Liver (tissue), 9 donors: Measurements from ENCODE around the gene TMPRSS6. TPM values are rescaled to one million over a fixed set of nuclear protein-coding genes. Genes with fewer than 3 reads are reported as not detected.

ENCODE experiments used
- DNase-seq: peaks from one replicate; pipeline ENCODE4 v3.0.0-alpha.2; 2017; ENCODE audit warnings: low spot score
- H3K27ac ChIP-seq, 2 donors: one replicate each; pipeline ENCODE4 v1.7.0; 2013; ENCODE audit warnings: inconsistent platforms in 2 of 2, low read length in 2 of 2, control low read depth in 1 of 2, low read depth in 1 of 2, mild to moderate bottlenecking in 1 of 2
- H3K27me3 ChIP-seq, 4 donors: one replicate each; pipeline versions ENCODE4 v1.6.1 to v1.7.0; 2013; ENCODE audit warnings: low read length in 3 of 4, inconsistent platforms in 1 of 4, mild to moderate bottlenecking in 1 of 4, moderate library complexity in 1 of 4; ENCODE audit not compliant: control insufficient read depth in 4 of 4, insufficient read depth in 4 of 4
- H3K36me3 ChIP-seq, 4 donors: one replicate each; pipeline versions ENCODE4 v1.6.1 to v1.7.0; 2013; ENCODE audit warnings: low read length in 3 of 4, mild to moderate bottlenecking in 3 of 4, low read depth in 1 of 4, moderate library complexity in 1 of 4; ENCODE audit not compliant: control insufficient read depth in 4 of 4, insufficient read depth in 3 of 4
- H3K4me1 ChIP-seq, 4 donors: one replicate each; pipeline versions ENCODE4 v1.6.1 to v1.7.0; 2013; ENCODE audit warnings: low read length in 3 of 4, mild to moderate bottlenecking in 3 of 4, moderate library complexity in 1 of 4; ENCODE audit not compliant: control insufficient read depth in 4 of 4, insufficient read depth in 4 of 4
- H3K4me3 ChIP-seq, 3 donors: one replicate each; pipeline versions ENCODE4 v1.6.1 to v1.7.0; 2013; ENCODE audit warnings: low read length in 3 of 3, control low read depth in 1 of 3, low read depth in 1 of 3, mild to moderate bottlenecking in 1 of 3
- H3K9ac ChIP-seq, 2 donors: one replicate each; pipeline ENCODE4 v1.7.0; 2013; ENCODE audit warnings: low read length in 2 of 2, mild to moderate bottlenecking in 2 of 2, moderate library complexity in 2 of 2, control low read depth in 1 of 2, low read depth in 1 of 2
- H3K9me3 ChIP-seq, 4 donors: one replicate each; pipeline versions ENCODE4 v1.6.1 to v1.7.0; 2013; ENCODE audit warnings: low read length in 3 of 4; ENCODE audit not compliant: control insufficient read depth in 4 of 4
- EGR1 ChIP-seq, 2 donors: IDR thresholded peaks; 2 replicates each; pipeline ENCODE4 v1.6.1; 2016 to 2018; ENCODE audit warnings: antibody characterized with exemption in 2 of 2, low read depth in 2 of 2
- FOXA2 ChIP-seq: IDR thresholded peaks from 2 replicates; pipeline ENCODE4 v1.6.1; 2016; ENCODE audit warnings: antibody characterized with exemption
- GABPA ChIP-seq, 2 donors: IDR thresholded peaks in 1 of 2; conservative IDR thresholded peaks in 1 of 2; 2 replicates each; pipeline ENCODE4 v1.6.1; 2016; ENCODE audit warnings: antibody characterized with exemption in 2 of 2, mild to moderate bottlenecking in 1 of 2, moderate library complexity in 1 of 2
- HNF4A ChIP-seq, 2 donors: conservative IDR thresholded peaks; 2 replicates each; pipeline ENCODE4 v1.6.1; 2016; ENCODE audit warnings: antibody characterized with exemption in 2 of 2, mild to moderate bottlenecking in 2 of 2
- JUND ChIP-seq, 2 donors: IDR thresholded peaks; 2 replicates each; pipeline ENCODE4 v1.6.1; 2016; ENCODE audit warnings: antibody characterized with exemption in 2 of 2
- RAD21 ChIP-seq, 2 donors: IDR thresholded peaks; 2 replicates each; pipeline ENCODE4 v1.6.1; 2016; ENCODE audit warnings: antibody characterized with exemption in 2 of 2, mild to moderate bottlenecking in 2 of 2
- SP1 ChIP-seq: IDR thresholded peaks from 2 replicates; pipeline ENCODE4 v1.6.1; 2018; ENCODE audit warnings: antibody characterized with exemption, mild to moderate bottlenecking
- TAF1 ChIP-seq: conservative IDR thresholded peaks from 2 replicates; pipeline ENCODE4 v1.6.1; 2016; ENCODE audit warnings: antibody characterized with exemption, mild to moderate bottlenecking
- YY1 ChIP-seq: IDR thresholded peaks from 2 replicates; pipeline ENCODE4 v1.6.1; 2016; ENCODE audit warnings: antibody characterized with exemption, mild to moderate bottlenecking
- WGBS: extraction: QIAGEN DNeasy Blood & Tissue Kit; methylation state at CpG from one replicate; pipeline ENCODE4 v1.1.7; 2013; 5-methylcytosine and 5-hydroxymethylcytosine counted together
- polyA plus RNA-seq, 2 donors: library from polyadenylated mRNA; stranded (reverse) in 1 of 2; unstranded in 1 of 2; fragments of 200-250 nt in 1 of 2; fragments of >200 nt in 1 of 2; fragmentation: Nextera tagmentation in 1 of 2; extraction: Ambion mirVana in 1 of 2; gene quantifications; one replicate each; pipeline versions ENCODE4 v1.2.1 to v1.2.3, GENCODE V29; 2013 to 2015
- total RNA-seq, 2 donors: library from RNA; depleted of rRNA; stranded (reverse); fragments of >200 nt; gene quantifications; one replicate each; pipeline ENCODE4 v1.2.3, GENCODE V29; 2014
- TF ChIP-seq, protein P1 (sequence below): IDR thresholded peaks from 2 replicates; pipeline ENCODE4 v1.6.1; 2016; ENCODE audit warnings: antibody characterized with exemption
- TF ChIP-seq, protein P2 (sequence below): IDR thresholded peaks from 2 replicates; pipeline ENCODE4 v1.6.1; 2016; ENCODE audit warnings: antibody characterized with exemption
- TF ChIP-seq, protein P3 (sequence below): fragments of 150-350 bp; IDR thresholded peaks from 2 replicates; pipeline ENCODE4 v1.5.1; 2017; ENCODE audit warnings: improper control_type of control experiment, low read depth, low read length; ENCODE audit not compliant: missing input control
- TF ChIP-seq, protein P4 (sequence below): IDR thresholded peaks from 2 replicates; pipeline ENCODE4 v1.6.1; 2016; ENCODE audit warnings: antibody characterized with exemption
- TF ChIP-seq, protein P5 (sequence below): IDR thresholded peaks from 2 replicates; pipeline ENCODE4 v1.6.1; 2016; ENCODE audit warnings: antibody characterized with exemption, mild to moderate bottlenecking
- donor health status: healthy.
- donor health status: healthy.
- donor health status: healthy.
- donor health status: healthy.
- donor health status: healthy.

TMPRSS6 gene
- total and polyA plus RNA-seq, 4 donors, result 12.6 to 47.1 (median 39.9) TPM

DNA sequence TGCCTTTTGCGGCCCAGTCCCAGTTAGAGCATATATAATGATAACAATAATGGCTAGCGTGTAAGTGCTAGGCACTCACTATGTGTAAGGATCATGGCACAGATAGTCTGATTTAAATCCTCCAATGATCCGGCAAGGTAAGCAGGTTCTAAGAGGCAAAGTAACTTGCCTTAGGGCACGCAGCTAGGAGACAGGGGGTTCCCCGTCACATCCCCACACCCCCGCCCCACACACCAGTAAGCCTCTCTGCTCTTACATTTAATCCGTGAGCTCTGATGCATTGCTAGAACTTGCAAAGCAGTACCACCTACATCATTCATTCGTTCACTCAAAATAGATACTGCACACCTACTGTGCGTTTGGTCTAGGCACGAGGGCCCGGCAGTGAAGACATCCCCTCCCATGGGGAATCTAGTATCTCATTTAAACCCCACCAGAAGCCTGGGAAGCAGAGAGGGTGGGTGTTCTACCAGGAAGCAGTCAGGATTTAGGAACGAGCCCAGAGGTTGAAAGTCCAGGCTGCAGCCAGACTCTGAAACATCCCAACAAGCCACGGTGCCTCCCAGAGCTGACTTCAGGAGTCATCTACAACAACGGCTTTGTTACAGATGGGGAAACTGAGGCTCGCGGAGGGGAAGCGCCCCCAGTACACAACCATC lies 20.6 kb downstream of the TMPRSS6 start (continued):
- TF ChIP-seq, protein P1, sequence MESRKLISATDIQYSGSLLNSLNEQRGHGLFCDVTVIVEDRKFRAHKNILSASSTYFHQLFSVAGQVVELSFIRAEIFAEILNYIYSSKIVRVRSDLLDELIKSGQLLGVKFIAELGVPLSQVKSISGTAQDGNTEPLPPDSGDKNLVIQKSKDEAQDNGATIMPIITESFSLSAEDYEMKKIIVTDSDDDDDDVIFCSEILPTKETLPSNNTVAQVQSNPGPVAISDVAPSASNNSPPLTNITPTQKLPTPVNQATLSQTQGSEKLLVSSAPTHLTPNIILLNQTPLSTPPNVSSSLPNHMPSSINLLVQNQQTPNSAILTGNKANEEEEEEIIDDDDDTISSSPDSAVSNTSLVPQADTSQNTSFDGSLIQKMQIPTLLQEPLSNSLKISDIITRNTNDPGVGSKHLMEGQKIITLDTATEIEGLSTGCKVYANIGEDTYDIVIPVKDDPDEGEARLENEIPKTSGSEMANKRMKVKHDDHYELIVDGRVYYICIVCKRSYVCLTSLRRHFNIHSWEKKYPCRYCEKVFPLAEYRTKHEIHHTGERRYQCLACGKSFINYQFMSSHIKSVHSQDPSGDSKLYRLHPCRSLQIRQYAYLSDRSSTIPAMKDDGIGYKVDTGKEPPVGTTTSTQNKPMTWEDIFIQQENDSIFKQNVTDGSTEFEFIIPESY, result no peak
- TF ChIP-seq JUND (IDR thresholded peaks at IDR 0.05), result no peak

DNA sequence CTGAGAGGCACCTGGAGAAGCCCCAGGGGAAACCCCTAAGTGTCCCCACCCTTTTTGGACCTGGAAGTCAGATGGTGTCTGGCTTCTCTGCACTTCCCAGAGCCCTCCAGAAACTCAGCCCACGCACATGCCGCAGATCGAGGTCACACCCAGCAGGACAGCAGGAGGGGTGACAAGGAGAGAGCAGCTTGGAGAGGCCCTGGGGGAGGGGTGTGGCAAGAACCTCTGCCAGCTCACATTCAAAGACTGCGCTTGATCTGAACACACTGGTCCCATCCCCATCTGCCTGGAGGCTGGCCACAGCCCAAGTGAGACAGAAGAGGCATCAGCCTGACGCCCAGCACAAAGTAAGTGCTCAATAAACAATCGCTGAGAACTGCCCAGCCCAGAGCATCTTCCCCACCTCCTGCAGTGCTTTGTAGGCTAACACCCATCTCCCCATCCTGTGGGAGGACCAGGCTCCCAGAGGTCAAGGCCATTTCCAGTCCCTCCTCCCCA lies 21.4 kb downstream of the TMPRSS6 start:
- no peak for TF ChIP-seq TAF1
- TF ChIP-seq FOXA2, result no peak
- TF ChIP-seq GABPA (IDR thresholded peaks at IDR 0.05 in 1 of 2, conservative IDR thresholded peaks at IDR 0.05 in 1 of 2), result no peak
- no peak for TF ChIP-seq YY1
- TF ChIP-seq, protein P2, sequence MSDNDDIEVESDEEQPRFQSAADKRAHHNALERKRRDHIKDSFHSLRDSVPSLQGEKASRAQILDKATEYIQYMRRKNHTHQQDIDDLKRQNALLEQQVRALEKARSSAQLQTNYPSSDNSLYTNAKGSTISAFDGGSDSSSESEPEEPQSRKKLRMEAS, result no peak
- TF ChIP-seq HNF4A (conservative IDR thresholded peaks at IDR 0.05), result no peak
- TF ChIP-seq RAD21 (IDR thresholded peaks at IDR 0.05), result no peak
- TF ChIP-seq SP1, result no peak
- no peak for TF ChIP-seq EGR1 (IDR thresholded peaks at IDR 0.05; ENCODE audit: low read depth in 2 of 2)
- TF ChIP-seq, protein P3, sequence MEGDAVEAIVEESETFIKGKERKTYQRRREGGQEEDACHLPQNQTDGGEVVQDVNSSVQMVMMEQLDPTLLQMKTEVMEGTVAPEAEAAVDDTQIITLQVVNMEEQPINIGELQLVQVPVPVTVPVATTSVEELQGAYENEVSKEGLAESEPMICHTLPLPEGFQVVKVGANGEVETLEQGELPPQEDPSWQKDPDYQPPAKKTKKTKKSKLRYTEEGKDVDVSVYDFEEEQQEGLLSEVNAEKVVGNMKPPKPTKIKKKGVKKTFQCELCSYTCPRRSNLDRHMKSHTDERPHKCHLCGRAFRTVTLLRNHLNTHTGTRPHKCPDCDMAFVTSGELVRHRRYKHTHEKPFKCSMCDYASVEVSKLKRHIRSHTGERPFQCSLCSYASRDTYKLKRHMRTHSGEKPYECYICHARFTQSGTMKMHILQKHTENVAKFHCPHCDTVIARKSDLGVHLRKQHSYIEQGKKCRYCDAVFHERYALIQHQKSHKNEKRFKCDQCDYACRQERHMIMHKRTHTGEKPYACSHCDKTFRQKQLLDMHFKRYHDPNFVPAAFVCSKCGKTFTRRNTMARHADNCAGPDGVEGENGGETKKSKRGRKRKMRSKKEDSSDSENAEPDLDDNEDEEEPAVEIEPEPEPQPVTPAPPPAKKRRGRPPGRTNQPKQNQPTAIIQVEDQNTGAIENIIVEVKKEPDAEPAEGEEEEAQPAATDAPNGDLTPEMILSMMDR, result no peak
- TF ChIP-seq, protein P4, sequence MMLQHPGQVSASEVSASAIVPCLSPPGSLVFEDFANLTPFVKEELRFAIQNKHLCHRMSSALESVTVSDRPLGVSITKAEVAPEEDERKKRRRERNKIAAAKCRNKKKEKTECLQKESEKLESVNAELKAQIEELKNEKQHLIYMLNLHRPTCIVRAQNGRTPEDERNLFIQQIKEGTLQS, result no peak
- TF ChIP-seq, protein P5, sequence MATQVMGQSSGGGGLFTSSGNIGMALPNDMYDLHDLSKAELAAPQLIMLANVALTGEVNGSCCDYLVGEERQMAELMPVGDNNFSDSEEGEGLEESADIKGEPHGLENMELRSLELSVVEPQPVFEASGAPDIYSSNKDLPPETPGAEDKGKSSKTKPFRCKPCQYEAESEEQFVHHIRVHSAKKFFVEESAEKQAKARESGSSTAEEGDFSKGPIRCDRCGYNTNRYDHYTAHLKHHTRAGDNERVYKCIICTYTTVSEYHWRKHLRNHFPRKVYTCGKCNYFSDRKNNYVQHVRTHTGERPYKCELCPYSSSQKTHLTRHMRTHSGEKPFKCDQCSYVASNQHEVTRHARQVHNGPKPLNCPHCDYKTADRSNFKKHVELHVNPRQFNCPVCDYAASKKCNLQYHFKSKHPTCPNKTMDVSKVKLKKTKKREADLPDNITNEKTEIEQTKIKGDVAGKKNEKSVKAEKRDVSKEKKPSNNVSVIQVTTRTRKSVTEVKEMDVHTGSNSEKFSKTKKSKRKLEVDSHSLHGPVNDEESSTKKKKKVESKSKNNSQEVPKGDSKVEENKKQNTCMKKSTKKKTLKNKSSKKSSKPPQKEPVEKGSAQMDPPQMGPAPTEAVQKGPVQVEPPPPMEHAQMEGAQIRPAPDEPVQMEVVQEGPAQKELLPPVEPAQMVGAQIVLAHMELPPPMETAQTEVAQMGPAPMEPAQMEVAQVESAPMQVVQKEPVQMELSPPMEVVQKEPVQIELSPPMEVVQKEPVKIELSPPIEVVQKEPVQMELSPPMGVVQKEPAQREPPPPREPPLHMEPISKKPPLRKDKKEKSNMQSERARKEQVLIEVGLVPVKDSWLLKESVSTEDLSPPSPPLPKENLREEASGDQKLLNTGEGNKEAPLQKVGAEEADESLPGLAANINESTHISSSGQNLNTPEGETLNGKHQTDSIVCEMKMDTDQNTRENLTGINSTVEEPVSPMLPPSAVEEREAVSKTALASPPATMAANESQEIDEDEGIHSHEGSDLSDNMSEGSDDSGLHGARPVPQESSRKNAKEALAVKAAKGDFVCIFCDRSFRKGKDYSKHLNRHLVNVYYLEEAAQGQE, result no peak
- Histone ChIP-seq H3K9me3 (no peaks in the 10 kb centered on the region), H3K27ac (no peak overlapping the region), H3K36me3 (peaks cover 2 to 45% (median 16%) of the 10 kb centered on the region in 4 donors), H3K4me1 (no peaks in the 10 kb centered on the region), H3K27me3 (no peaks in the 10 kb centered on the region), H3K9ac (no peak overlapping the region), H3K4me3 (no peak overlapping the region)
- WGBS, result 81% methylated on average over 6 of the region's 6 CpGs
- no peak for DNase-seq
